Measurements from ENCODE around the gene PDZRN4. TPM values are rescaled to one million over a fixed set of nuclear protein-coding genes. Genes with fewer than 3 reads are reported as not detected.
"Not testable (repeated sequence)": the region's sequence is repeated elsewhere in the genome, so short reads cannot be mapped to it uniquely, and the experiment has no call there.

PDZRN4 gene
- total RNA-seq, 2 donors from 2014 or later = 0.35 to 3.5 TPM

DNA sequence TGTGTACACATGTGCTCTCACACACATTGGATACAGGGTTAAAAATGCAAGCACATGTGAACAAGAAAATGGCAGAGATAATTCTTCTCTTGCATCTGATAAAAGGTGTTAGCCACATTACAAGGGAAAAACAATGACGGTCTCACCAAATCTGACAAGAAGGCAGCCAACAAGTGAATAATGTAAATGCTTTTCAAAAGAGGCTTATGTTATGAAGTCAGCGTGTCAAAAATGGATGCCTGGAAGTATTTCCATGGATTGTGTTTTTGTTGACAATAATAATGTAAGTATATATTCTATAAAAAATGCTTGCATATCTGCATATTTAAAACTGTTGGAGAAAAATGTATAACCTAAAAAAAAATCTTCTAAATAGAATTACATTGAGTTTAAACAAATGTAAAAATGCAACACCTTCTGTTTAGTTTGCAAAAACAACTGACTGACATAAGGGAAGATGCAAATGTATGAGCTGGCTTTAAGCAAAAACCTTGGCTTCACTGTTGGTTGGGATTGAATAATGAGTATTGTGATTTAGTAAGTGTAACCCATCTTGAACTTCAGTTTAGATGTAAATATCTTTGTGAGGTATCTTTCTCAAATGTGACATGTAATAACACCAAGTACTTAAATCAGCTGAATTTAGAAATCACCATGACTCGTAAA lies 424.9 kb downstream of the PDZRN4 start:
- intact Hi-C loops (cut with DNase I) = no loop called here
- H3K27ac ChIP-seq = no peak overlapping the region
- TF ChIP-seq, protein P1, sequence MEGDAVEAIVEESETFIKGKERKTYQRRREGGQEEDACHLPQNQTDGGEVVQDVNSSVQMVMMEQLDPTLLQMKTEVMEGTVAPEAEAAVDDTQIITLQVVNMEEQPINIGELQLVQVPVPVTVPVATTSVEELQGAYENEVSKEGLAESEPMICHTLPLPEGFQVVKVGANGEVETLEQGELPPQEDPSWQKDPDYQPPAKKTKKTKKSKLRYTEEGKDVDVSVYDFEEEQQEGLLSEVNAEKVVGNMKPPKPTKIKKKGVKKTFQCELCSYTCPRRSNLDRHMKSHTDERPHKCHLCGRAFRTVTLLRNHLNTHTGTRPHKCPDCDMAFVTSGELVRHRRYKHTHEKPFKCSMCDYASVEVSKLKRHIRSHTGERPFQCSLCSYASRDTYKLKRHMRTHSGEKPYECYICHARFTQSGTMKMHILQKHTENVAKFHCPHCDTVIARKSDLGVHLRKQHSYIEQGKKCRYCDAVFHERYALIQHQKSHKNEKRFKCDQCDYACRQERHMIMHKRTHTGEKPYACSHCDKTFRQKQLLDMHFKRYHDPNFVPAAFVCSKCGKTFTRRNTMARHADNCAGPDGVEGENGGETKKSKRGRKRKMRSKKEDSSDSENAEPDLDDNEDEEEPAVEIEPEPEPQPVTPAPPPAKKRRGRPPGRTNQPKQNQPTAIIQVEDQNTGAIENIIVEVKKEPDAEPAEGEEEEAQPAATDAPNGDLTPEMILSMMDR (IDR thresholded peaks at IDR 0.05) = no peak

DNA sequence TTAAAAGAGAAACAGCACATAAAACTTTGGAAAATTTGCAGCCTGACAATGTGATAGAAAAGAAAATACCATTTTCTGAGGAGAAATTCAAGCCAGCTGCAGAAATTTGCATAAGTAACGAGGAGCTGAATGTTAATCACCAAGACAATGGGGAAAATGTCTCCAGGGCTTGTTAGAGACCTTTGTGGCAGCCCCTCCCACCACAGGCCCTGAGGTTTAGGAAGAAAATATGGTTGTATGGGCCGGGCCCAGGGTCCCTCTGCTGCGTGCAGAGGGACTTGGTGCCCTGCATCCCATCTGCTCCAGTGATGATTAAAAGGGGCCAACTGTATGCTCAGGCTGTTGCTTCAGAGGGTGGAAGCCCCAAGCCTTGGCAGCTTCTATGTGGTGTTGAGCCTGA lies 427.1 kb downstream of the PDZRN4 start:
- H3K36me3 ChIP-seq; H3K4me3 ChIP-seq; H3K9me3 ChIP-seq; H3K27me3 ChIP-seq; H3K27ac ChIP-seq; intact Hi-C loops (cut with DNase I); H3K9ac ChIP-seq (ENCODE audit: low read depth in 2 of 2, low read length in 2 of 2); H3K4me1 ChIP-seq; DNase-seq: not testable (repeated sequence)

More for the DNA sequence above, 424.9 kb downstream of the PDZRN4 start:
- Histone ChIP-seq H3K9me3 (no peaks in the 10 kb centered on the region), H3K27me3 (no peaks in the 10 kb centered on the region), H3K9ac (ENCODE audit: low read depth in 2 of 2, low read length in 2 of 2) (no peak overlapping the region), H3K4me1 (no peaks in the 10 kb centered on the region), H3K4me3 (no peak overlapping the region), H3K36me3 (no peaks in the 10 kb centered on the region)
- DNase-seq = no peak

DNA sequence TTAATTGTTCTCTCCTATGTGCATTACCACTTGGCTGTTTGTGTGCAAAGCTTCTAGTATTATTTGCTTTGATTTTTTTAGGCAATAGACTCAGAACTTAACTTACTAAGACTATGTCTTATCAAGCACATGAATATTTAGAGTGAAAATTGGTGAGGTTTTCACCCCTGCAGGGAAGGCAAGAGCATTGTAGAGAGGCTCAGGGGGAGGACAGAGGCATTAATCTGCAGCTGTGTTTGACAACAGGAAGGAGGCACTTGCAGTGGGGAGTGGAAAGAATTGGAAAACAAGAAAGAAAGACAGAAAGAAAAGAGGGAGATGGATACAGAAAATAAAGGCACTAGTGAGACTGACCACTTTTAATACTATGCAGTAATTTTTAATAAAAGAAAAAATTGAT lies 431.6 kb downstream of the PDZRN4 start:
- intact Hi-C loops (cut with DNase I) = no loop called here
- no peak overlapping the region for H3K9ac ChIP-seq (ENCODE audit: low read depth in 2 of 2, low read length in 2 of 2)
- H3K4me3 ChIP-seq = no peak overlapping the region
- H3K36me3 ChIP-seq = no peaks in the 10 kb centered on the region
- H3K27me3 ChIP-seq = no peaks in the 10 kb centered on the region
- no peak overlapping the region for H3K27ac ChIP-seq
- no peaks in the 10 kb centered on the region for H3K9me3 ChIP-seq
- TF ChIP-seq, protein P1 (IDR thresholded peaks at IDR 0.05) = no peak
- no peak for DNase-seq
- no peaks in the 10 kb centered on the region for H3K4me1 ChIP-seq

DNA sequence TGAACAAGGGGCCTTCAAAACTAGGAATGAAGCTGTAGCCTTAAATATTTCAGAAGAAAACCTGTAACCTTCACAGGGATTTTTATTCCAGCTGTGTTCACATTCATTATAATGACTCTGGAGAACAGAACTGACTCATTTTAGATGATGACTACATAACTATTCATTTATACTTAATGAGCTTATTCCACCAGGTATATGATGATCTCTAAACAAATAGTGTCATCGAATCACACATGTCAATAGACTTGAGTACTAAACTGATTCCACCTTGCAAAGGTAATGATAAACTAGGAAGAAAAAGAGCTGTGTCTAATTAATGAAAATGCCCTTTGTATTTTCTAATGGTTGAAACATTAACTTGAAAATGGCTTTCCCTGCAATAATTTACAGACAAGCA lies 433.2 kb downstream of the PDZRN4 start:
- Histone ChIP-seq H3K9me3 (no peaks in the 10 kb centered on the region), H3K9ac (ENCODE audit: low read depth in 2 of 2, low read length in 2 of 2) (no peak overlapping the region), H3K36me3 (no peaks in the 10 kb centered on the region), H3K27me3 (no peaks in the 10 kb centered on the region), H3K4me1 (no peaks in the 10 kb centered on the region), H3K4me3 (no peak overlapping the region), H3K27ac (no peak overlapping the region)
- DNase-seq = no peak
- TF ChIP-seq, protein P1 (IDR thresholded peaks at IDR 0.05) = no peak
- intact Hi-C loops (cut with DNase I) = no loop called here
